ENCODE results near the gene PPEF1.
"Not testable (repeated sequence)": the region's sequence is repeated elsewhere in the genome, so short reads cannot be mapped to it uniquely, and the experiment has no call there.

PPEF1 gene

DNA sequence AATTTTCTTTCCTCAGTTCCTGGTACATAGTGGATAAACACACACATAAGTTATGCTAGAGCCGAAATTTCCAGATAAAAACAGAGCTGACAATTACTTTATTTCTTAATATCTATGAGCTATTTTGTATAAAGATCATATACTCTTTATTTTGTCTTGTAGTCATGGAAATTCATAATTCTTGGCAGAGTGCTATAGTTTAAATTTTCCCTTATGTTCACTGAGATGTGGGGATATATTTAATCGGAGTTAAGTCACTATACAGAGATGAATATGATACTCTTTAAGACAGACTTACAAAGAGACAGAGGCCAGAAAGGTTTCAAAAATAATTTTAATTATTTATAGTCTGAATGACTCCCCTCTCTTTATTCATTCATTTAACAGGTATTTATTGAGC lies 89.7 kb downstream of the PPEF1 start:
- DNase-seq (ENCODE audit: low read depth in 2 of 2) = no peak

DNA sequence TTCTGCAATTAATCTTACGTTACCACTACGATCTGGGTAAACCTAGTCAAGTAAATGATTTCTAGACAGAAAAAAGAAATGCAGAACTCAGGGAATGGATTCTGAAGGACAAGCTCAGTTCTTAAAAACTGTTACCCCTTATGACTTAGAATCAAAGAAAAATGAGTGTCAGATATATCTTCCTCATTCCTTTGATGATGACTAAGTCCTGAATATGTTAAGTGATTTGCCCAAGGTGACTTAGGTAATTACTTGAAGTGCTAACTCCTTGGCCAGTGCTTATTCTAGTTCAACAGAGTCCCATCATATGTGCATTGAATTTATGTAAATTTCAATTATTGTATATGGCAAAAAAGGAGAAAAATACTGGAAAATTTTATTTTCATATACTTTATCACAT lies 92.5 kb downstream of the PPEF1 start:
- DNase-seq (ENCODE audit: low read depth in 2 of 2) = no peak

DNA sequence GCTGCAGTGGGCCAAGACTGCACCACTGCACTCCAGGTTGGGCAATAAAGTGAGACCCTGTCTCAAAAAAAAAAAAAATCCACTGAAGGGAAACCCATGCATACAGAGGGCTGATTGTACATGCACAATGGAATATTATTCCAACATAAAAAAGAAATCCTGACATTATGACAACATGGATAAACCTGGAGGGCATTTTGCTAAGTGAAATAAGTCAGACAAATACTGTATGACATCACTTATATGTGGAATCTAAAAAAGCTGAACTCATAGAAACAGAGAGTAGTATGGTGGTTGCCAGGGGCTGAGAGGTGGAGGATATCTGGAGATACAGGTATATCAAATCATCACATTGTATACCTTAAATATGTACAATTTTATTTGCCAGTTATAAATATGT lies 102.2 kb downstream of the PPEF1 start:
- no peak for DNase-seq (ENCODE audit: low read depth in 2 of 2)

DNA sequence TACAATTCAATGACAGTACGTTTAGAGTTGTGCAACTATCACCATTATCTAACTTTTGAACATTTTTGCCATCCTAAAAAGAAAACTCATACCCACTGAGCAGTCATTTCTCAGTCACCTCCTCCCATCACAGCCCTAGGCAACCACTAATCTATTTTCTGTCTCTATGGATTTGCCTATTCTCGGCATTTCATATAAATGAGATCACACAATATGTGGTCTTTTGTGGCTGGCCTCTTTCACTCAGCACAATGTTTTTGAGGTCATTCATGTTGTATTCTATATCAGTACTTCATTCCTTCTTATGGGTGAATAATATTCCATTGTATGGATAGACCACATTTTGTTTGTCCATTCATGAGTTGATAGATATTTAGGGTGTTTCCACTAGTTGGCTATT lies 103.0 kb downstream of the PPEF1 start:
- no peak for DNase-seq (ENCODE audit: low read depth in 2 of 2)

DNA sequence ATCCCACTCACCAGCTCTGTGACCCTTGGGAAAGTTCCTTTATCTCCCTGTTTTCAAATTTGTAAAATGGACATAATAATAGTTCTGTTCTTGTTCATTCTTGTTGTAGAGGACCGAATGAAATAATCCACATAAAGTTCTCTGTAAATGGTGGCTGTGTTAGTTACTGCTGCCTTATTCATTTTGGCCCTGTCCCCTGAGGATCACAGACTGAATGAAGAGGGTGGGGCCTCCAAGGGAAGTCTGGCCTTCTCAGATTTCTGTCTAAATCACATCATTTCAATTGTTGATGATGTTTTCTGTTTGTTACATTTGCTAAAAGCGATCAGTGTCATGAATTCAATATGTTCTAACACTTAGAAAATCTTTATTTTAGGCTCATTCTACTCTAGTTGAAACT lies 117.9 kb downstream of the PPEF1 start:
- no peak for DNase-seq (ENCODE audit: low read depth in 2 of 2)

DNA sequence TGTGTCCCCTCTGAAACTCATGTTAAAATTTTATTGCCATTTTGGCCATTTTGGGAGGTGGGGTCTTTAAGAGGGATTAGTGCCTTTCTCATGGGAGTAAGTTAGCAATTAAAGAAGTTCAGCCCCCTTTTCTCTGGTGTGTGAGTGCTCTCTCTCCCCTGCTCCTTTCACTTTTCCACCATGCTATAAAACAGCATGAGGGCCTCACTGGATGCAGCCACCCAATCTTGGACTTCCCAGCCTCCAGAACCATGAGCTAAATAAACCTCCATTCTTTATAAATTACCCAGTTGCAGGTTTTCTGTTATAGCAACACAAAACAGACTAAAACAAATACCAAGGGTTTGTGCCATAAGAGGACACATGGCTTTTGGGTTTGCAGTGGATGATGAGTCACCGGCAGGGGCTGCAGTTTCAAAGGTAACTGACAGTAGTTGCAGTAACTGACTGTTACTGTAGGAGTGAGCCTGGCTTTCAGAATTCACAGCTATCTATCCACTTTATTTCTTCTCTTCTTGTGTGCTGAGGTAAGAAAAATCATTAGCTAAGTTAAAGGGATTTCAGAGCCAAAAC lies 121.5 kb downstream of the PPEF1 start:
- no peak for DNase-seq (ENCODE audit: low read depth in 2 of 2)

DNA sequence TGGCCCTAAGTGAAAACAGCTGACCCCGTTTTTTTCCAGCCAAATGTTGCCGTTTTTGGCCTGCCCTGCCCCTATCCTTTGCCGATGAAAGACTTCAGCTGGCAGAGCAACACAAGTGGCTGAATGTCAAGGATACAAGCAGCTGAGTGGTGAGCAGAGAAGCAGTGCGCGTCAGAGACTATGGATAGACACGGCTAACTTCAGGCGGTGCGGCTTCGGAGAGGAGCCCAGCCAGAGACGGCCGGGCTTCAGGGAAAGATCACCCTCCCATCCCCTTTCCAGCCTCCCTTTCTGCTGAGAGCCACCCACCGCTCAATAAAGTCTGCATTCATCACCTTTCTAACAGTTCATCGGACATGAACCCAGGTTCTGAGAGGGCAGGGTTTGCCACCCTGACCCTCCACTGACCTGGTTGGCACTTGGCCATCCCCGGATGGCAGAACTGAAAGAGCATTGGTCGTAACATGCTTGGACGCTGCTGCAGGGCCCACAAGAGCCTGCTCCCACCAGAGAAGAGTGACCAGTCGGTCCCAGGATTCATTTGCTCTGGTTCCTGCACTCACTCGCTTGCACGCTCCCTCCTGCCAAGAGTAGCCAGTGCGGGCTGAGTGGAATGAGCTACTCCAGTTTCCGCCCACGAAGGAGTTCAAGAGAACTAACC lies 125.8 kb downstream of the PPEF1 start:
- no peak for DNase-seq (ENCODE audit: low read depth in 2 of 2)

DNA sequence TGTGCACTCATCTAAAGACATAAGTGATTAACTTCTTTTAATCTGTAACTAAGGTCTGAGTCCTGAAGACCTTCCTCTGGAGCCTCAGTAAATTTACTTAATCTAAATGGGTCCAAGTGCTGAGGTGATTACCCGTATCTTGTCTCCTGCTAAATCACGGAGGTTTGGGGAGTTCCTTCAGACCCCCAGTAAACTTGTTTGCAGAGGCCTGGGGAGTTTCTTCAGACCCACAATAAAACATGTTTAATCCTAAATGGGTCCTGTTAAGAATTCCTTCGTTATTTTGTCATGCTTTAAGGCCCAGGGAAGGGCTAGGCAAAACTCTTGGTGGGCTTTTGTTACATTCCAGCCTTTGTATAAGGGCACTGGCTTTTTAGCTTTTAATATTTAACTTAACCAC lies 140.5 kb downstream of the PPEF1 start:
- not testable (repeated sequence) for DNase-seq (ENCODE audit: low read depth in 2 of 2)

DNA sequence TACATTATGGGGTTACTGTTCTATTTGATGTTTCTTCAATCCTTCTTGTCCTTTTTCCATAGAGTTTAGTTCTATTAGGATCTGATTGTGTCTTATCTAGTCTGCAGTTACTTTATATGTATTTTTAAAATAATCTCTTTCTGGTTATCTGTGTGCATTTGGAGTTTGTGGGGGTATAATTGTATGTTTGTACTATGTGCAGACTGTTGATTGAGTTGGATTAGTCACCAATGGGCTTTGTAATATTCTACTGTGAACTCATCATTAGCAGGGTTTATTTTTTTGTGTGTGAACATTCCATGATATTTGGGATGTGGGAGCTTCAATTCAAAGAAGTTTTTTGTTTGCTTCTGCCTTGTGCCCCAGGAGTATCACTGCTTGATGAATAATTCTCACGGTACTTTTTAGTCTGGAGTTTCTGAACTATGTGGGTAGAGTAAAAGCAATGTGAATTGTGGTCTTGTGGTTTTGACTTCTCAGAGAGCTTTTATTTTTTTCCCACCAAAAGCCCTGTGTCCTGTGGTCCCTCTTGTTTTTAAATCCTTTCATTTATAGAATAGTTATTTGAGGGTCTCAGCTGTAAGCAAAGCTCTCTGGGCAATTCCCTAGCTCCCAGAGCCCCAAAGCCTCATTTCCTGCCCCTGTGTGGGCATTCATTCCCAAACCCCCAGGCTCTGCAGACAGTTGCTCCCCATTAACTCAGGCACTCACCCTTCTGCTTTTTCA lies 148.6 kb downstream of the PPEF1 start:
- DNase-seq (ENCODE audit: low read depth in 2 of 2) = no peak

DNA sequence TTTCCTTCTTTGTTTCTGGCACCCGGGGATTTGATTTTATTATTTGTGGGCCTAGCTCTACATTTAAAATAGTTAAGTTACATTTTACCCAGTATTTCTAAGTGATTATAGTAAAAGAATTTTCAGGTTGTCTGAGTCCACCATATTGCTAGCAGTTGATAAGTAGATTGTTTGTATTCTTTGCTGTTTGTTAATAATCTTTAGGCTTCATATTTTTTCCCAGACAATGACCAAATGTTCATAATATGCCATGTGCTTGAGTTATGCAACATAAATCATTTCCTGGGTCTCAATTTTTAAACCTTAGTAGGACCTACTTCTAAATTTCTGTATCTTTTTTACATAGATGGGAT lies 149.2 kb downstream of the PPEF1 start:
- no peak for DNase-seq (ENCODE audit: low read depth in 2 of 2)

DNA sequence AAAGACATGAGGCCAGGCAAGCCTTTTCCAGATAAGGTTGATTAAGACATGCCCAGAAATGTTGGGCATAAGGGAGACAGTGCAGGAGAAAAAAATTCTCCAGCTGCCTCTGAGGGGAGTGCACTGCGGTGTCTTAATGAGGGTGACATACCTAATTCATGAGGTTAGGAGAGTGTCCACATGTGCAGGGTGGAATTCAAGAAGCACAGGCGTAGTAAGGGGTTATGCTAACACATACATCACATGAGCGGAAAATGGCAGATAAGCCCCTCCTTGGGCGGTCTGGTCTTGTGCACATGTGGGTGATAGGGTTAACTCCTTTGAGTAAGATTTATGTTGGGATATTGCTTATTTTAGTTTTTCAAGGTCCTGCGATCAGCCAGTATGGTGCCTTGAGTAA lies 154.1 kb downstream of the PPEF1 start:
- DNase-seq (ENCODE audit: low read depth in 2 of 2) = no peak

DNA sequence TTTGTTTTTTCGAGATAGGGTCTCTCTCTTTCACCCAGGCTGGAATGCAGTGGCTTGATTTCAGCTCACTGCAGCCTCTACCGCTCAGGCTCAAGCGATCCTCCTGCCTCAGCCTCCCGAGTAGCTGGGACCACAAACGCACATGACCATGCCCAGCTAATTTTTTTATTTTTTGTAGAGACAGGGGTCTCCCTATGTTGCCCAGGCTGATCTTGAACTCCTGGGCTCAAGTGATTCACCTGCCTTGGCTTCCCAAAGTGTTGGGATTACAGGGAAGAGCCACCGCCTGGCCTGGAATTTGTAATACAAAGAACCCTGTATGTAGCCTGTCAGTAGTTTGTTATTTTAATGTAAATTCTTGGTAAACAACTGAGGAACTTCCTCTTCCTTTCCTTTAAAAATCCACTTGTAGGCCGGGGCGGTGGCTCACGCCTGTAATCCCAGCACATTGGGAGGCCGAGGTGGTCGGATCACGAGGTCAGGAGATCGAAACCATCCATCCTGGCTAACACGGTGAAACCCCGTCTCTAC lies 157.0 kb downstream of the PPEF1 start:
- no peak for DNase-seq (ENCODE audit: low read depth in 2 of 2)

DNA sequence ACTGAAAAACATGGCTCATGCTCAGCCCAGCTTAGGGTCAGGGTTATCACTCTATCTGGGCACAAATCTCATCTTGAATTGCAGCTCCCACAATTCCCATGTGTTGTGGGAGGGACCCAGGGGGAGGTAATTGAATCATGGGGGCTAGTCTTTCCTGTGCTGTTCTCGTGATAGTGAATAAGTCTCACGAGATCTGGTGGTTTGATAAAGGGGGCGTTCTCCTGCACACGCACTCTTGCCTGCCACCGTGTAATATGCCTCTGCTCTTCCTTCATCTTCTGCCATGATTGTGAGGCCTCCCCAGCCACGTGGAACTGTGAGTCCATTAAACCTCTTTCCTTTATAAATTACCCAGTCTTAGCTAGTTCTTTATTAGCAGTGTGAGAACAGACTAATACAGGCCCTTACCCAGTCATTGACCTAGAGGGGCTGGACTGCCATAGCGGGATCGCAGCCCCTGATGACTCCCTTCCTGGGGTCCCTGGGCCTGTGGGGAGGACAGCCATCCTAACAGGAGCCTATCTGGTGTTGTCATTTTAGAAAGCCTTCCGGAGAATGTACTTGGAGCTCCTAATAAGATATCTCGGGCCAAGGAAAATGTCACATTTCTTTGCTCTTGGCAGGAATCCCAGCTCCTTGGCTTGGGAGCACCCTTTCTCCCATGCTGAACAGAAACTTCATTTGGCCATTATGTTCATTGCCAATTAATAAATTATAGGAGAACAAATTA lies 163.9 kb downstream of the PPEF1 start:
- no peak for DNase-seq (ENCODE audit: low read depth in 2 of 2)

DNA sequence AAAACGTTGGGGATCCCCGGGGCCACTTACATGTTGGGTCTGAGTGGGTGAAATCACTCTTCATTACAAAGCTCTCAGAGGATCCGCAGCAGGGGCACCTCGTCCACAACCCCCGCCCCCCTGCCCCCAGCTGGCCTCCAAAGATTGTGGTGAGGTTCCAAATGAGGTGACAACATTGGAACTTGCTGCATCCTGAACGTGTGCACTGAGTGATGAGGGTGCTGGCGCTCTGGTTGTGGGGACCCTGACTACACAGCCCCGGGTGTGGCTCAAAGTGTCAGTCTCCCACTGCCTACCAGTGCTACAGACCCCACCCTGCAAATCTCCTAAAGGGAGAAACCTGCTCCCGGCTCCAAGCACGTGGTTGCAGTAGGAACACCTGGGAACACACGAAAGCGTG lies 164.5 kb downstream of the PPEF1 start:
- no peak for DNase-seq (ENCODE audit: low read depth in 2 of 2)

DNA sequence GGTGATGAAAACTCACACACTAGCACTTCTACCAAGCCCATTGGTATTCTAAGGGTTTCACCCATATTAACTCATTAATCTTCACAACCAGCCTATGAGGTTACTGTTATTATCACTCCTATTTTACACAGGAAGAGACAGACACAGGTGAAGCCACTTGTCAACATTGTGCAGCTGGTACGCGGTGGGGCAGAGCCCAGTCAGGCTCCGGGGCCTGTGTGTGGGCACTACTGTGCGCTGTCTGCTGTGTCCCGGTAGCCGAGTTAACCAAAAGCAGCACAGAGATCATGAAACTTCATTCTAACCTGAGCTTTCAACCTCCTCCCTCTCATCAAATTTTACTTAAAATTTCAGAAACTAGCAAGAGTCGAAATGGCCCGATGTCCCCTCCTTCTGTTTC lies 165.2 kb downstream of the PPEF1 start:
- no peak for DNase-seq (ENCODE audit: low read depth in 2 of 2)

DNA sequence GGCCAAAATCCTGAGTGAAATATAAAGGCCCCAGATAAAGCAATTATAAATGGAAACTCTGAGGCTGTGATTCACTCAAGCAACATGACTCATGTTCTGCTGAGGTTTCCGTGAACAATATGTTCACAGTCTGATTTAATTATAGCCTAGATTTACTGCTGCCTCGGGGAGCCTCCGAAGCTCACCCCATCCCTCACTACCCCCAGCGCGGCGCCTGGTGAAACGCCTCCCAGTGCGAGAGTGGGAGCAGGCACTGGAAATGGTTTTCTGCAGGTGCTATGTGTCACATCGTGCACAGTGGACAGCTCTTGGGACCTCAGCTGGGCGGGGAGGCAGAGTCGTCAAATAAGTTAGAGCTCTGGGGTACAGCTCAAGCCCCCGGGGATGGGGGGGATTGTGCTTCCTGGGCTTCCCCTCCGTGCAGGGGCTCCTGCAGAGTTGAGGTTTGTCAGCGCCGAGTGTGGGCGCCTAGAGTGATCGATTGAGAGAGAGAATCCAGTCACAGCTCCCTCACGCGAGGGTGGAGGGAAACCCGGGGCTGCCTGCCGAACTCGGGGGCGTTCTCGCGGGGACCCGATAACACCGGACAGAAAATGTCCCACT lies 165.8 kb downstream of the PPEF1 start:
- no peak for DNase-seq (ENCODE audit: low read depth in 2 of 2)

DNA sequence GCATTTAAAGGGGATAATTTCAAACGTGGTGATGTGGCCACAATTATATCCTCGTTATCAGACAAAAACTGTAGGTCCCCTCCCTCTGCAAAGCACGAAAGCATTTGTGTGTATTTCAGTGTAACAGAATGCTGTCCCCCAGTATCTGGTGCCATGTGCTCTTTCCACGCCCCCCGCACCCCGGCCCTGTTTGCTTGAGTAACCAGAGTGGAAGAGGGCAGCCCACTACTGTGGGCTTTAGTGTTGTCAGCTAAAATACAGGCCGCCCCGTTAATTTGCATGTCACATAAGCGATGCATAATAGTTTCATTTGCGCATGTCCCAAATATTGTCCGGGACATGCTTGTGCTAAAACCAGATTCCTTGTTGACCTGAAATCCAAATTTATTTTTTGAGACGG lies 166.4 kb downstream of the PPEF1 start:
- DNase-seq (ENCODE audit: low read depth in 2 of 2) = no peak

DNA sequence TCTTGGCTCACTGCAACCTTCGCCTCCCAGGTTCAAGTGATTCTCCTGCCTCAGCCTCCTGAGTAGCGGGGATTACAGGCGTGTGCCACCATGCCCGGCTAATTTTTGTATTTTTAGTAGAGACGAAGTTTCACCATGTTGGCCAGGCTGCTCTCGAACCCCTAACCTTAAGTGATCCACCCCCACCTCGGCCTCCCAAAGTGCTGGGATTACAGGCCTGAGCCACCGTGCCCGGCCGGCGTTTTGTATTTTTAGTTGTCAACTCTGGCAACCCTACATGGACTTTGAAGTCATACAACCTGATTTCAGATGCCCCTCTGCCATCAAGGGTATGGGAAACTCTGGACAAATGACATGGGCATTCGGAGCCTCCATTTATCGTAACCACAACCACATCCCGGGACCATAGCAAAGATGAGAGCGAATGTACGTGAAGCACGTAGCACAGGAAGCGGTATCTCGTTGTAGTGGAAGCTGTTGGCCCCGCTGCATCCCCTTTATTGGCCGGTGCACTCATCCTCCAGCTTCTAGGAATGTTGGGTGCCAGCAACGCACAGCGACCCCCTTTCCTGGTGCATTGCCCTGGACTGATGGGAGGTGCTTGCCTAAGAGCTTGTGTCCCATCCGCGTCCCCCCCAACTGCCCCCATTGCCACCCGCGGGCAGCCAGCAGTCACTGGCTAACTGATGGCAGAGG lies 167.3 kb downstream of the PPEF1 start:
- DNase-seq (ENCODE audit: low read depth in 2 of 2) = no peak

DNA sequence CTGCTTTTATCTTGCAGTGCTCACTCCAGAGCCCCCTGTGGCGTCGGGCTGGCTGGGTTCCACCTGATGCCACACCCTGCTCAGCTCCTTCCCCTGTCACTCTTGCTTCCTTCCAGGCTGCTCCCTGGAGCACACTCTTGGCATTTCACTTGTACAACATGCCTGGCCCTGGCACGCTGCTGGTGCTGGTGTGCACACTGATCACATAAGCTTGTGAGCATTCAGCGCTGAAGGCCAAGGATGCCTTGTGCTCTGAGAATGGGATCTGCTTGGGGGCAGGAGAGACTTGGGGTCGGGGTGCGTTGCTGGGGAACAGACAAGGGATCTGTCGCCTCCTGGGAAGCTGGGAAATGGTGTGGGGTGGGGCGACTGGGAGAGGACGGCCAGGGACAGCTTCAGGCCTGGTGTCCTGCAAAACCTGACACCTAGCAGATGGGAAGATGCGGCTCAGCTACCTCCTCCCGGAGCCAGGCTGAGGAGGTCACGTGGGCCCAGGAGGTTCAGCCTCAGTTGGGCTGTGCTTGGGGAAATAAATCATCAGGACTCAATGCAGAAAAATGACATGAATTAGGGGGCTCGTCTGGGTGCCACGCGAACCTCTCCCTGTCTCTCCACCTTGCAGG lies 167.9 kb downstream of the PPEF1 start:
- no peak for DNase-seq (ENCODE audit: low read depth in 2 of 2)

DNA sequence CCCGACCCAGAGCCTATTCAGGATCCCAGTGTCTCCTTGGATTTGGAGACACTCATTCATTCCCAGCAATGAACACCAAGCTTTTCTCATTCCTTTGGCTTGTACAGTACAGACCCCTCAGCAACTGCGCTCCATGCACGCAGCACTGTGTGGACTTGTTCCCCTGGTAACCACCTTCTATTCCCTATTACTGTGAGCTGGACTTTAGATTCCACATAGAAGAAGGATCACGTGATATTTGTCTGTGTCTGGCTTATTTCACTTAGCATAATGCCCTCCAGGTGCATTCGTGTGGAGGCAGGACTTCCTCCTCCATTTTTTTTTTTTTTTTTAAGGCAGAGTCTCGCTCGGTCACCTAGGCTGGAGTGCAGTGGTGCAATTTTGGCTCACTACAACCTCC lies 170.0 kb downstream of the PPEF1 start:
- no peak for DNase-seq (ENCODE audit: low read depth in 2 of 2)
